B cell (primary cell): ENCODE measurements around the gene PNPT1. TPM values are rescaled to one million over a fixed set of nuclear protein-coding genes. Genes with fewer than 3 reads are reported as not detected.
"Not testable (repeated sequence)": the region's sequence is repeated elsewhere in the genome, so short reads cannot be mapped to it uniquely, and the experiment has no call there.

Experiments used
- ATAC-seq: fragments of 200-7000 bp; cut with Tn5 transposase; one replicate; pipeline ENCODE4 v1.10.0; 2021; ENCODE audit warnings: low read depth, mild to moderate bottlenecking, moderate number of reproducible peaks, moderate library complexity
- CTCF ChIA-PET: fragments of 350-600 bp; sonication (Branson Sonifier 250); formaldehyde crosslinking; loops from one replicate; lab custom pipeline; 2021; ENCODE audit warnings: antibody characterized with exemption, inconsistent platforms; lab: Charles Lee
- POLR2A ChIA-PET: fragments of 350-600 bp; sonication (Branson Sonifier 250); formaldehyde crosslinking; loops from one replicate; lab custom pipeline; 2021; ENCODE audit warnings: antibody characterized with exemption; lab: Charles Lee
- DNase-seq: peaks from one replicate; pipeline ENCODE4 v3.0.0; 2013
- H2AFZ ChIP-seq: 2 replicates; pipeline ENCODE4 v1.6.1; 2012; ENCODE audit warnings: mild to moderate bottlenecking, low read depth, low read length; ENCODE audit not compliant: insufficient read depth, poor library complexity, severe bottlenecking
- H3K27ac ChIP-seq, 2 donors: 1 replicate in 1 of 2; 2 replicates in 1 of 2; pipeline ENCODE4 v1.5.1; 2012 to 2013; ENCODE audit warnings: low read length in 2 of 2, mild to moderate bottlenecking in 2 of 2, moderate library complexity in 1 of 2
- H3K27me3 ChIP-seq, 4 experiments: fragments of 200-600 bp in 1 of 4; sonication (generic) in 1 of 4; replicated peaks in 1 of 4; 1 replicate in 2 of 4; 2 replicates in 2 of 4; pipeline versions ENCODE4 v1.6.1 to v1.7.0; 2013 to 2016; ENCODE audit warnings: low read length in 3 of 4, mild to moderate bottlenecking in 2 of 4, mixed read lengths in 1 of 4, moderate library complexity in 1 of 4; ENCODE audit not compliant: insufficient read depth in 4 of 4, control insufficient read depth in 3 of 4; ENCODE audit errors: control extremely low read depth in 1 of 4
- H3K36me3 ChIP-seq, 2 experiments: replicated peaks in 1 of 2; 1 replicate in 1 of 2; 2 replicates in 1 of 2; pipeline versions ENCODE4 v1.6.1 to v1.7.1; 2013; ENCODE audit warnings: low read length in 1 of 2; ENCODE audit not compliant: insufficient read depth in 2 of 2, control insufficient read depth in 1 of 2; ENCODE audit errors: control extremely low read depth in 1 of 2, extremely low read depth in 1 of 2
- H3K4me1 ChIP-seq, 2 donors: fragments of 200-600 bp in 1 of 2; sonication (generic) in 1 of 2; 1 replicate in 1 of 2; 2 replicates in 1 of 2; pipeline versions ENCODE4 v1.5.1 to v1.6.1; 2013 to 2017; ENCODE audit warnings: low read length in 2 of 2; ENCODE audit not compliant: control insufficient read depth in 2 of 2, insufficient read depth in 2 of 2
- H3K4me2 ChIP-seq: replicated peaks from 2 replicates; pipeline ENCODE3; 2012; ENCODE audit warnings: mild to moderate bottlenecking, low read depth, low read length; ENCODE audit not compliant: poor library complexity, severe bottlenecking
- H3K4me3 ChIP-seq, 5 experiments: fragments of 200-600 bp in 1 of 5; sonication (generic) in 1 of 5; 1 replicate in 3 of 5; 2 replicates in 2 of 5; pipeline versions ENCODE4 v1.5.1 to v1.7.0; 2011 to 2016; ENCODE audit warnings: low read length in 4 of 5, mild to moderate bottlenecking in 4 of 5, low read depth in 2 of 5, control low read depth in 1 of 5, moderate library complexity in 1 of 5; ENCODE audit not compliant: insufficient read depth in 1 of 5; ENCODE audit errors: control extremely low read depth in 1 of 5, extremely low read depth in 1 of 5
- H3K79me2 ChIP-seq: fragments of 200-600 bp; sonication (generic); one replicate; pipeline ENCODE4 v1.6.0; 2016; ENCODE audit warnings: low read length; ENCODE audit not compliant: control insufficient read depth, insufficient read depth
- H3K9ac ChIP-seq: fragments of 200-600 bp; sonication (generic); 2 replicates; pipeline ENCODE4 v1.6.1; 2017; ENCODE audit warnings: mild to moderate bottlenecking, low read length, moderate library complexity
- H3K9me3 ChIP-seq, 3 donors: one replicate each; pipeline versions ENCODE4 v1.6.1 to v1.7.1; 2013; ENCODE audit warnings: low read length in 2 of 3; ENCODE audit not compliant: control insufficient read depth in 2 of 3, insufficient read depth in 1 of 3; ENCODE audit errors: control extremely low read depth in 1 of 3
- H4K20me1 ChIP-seq: 2 replicates; pipeline ENCODE4 v1.6.0; 2012; ENCODE audit warnings: mild to moderate bottlenecking, low read length; ENCODE audit not compliant: insufficient read depth, control insufficient read depth, poor library complexity, severe bottlenecking
- H3K27ac Mint-ChIP-seq: one replicate; pipeline ENCODE4 v1.8.0; 2021; ENCODE audit warnings: mixed read lengths
- H3K27me3 Mint-ChIP-seq: one replicate; pipeline ENCODE4 v1.8.0; 2021; ENCODE audit warnings: mixed read lengths
- H3K4me1 Mint-ChIP-seq: one replicate; pipeline ENCODE4 v1.8.0; 2021; ENCODE audit warnings: mixed read lengths
- H3K4me3 Mint-ChIP-seq: one replicate; pipeline ENCODE4 v1.8.0; 2021; ENCODE audit warnings: mixed read lengths
- H3K9me3 Mint-ChIP-seq: one replicate; pipeline ENCODE4 v1.8.0; 2022; ENCODE audit warnings: mixed read lengths; ENCODE audit not compliant: insufficient read depth
- WGBS: methylation state at CpG from one replicate; pipeline ENCODE4 v1.1.5; 2013; ENCODE audit warnings: missing lambda C conversion rate; ENCODE audit not compliant: insufficient coverage; 5-methylcytosine and 5-hydroxymethylcytosine counted together
- intact Hi-C: fragments of 100-400 bp; cut with micrococcal nuclease; formaldehyde crosslinking; loops from one replicate; pipeline ENCODE4 v1.10.0; 2022
- polyA plus RNA-seq: library from polyadenylated mRNA; depleted of rRNA; stranded (reverse); fragments of >200 nt; gene quantifications from 2 replicates; pipeline ENCODE4 v1.2.3, GENCODE V29; 2012
- total RNA-seq, 2 donors: library from RNA; stranded (reverse); fragments of 120-200 nt in 1 of 2; gene quantifications; 1 replicate in 1 of 2; 2 replicates in 1 of 2; pipeline versions ENCODE4 v1.2.3 to v1.2.4, GENCODE V29; 2013 to 2022
- TF ChIP-seq, protein P1 (sequence below): fragments of 200-600 bp; IDR thresholded peaks from one replicate; pipeline ENCODE4 v1.8.0; 2022; ENCODE audit warnings: antibody characterized with exemption, mild to moderate bottlenecking

The PNPT1 gene
- total and polyA plus RNA-seq, 2 donors (not counting 1 experiment from before 2014, with no cell fraction given) = 7.8 to 23.1 TPM

DNA sequence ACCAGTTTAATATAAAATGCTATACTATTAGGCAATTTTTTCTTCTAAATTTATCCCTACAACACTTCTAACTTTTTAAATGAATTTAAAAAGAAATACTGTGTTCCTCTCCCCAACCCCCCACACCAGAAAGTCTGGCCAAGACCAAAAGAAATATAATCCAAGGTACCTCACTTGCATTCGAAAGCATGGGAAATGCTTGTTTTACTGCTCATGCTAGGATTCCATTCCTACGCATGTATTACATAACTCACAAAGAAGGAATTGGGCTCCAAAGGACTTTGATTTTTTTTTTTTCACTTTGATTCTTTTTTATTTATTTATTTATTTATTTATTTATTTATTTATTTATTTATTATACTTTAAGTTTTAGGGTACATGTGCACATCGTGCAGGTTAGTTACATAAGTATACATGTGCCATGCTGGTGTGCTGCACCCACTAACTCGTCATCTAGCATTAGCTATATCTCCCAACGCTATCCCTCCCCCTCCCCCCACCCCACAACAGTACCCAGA is 42.4 kb upstream of the PNPT1 start:
- DNase-seq, CTCF ChIA-PET, H3K9ac ChIP-seq, H3K27ac ChIP-seq, H3K27ac Mint-ChIP-seq, H3K4me1 ChIP-seq, H3K9me3 Mint-ChIP-seq, H3K27me3 ChIP-seq, H2AFZ ChIP-seq, H3K4me3 ChIP-seq, ATAC-seq, H3K36me3 ChIP-seq, H3K4me2 ChIP-seq, H4K20me1 ChIP-seq, H3K9me3 ChIP-seq, H3K27me3 Mint-ChIP-seq, POLR2A ChIA-PET, H3K79me2 ChIP-seq, H3K4me3 Mint-ChIP-seq, H3K4me1 Mint-ChIP-seq, intact Hi-C loops: not testable (repeated sequence)
- no CpG with 5 or more reads among the region's 5 CpGs for WGBS

DNA sequence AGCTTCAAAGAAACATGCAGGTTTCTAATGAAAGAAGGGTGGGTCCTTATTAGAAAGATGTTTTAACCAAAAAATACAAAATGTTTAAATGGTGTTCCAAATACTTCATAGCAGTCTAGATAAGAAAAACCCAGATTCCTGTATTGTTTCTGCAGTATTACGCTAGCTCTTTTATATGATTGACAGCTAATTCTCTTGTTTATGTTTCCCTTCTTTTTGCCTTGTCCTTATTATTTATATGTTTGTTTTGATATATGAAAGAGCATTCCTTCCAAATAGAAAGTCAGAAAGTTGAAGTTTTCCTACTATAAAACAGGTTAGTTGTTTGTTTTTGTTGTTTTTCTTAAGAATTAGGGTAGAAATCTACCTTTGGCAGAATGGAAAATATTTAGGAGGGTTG is 41.1 kb upstream of the PNPT1 start:
- no peak overlapping the region for H3K27ac Mint-ChIP-seq
- WGBS = no CpG with 5 or more reads among the region's 1 CpG
- intact Hi-C loops = no loop called here

More for the DNA sequence above, 41.1 kb upstream of the PNPT1 start:
- Mint-ChIP-seq H3K9me3 (no peaks in the 10 kb centered on the region), H3K4me1 (no peaks in the 10 kb centered on the region), H3K4me3 (no peak overlapping the region), H3K27me3 (no peaks in the 10 kb centered on the region)
- no peaks in the 10 kb centered on the region for H3K4me1 ChIP-seq
- H3K4me3 ChIP-seq = no peak overlapping the region
- H4K20me1 ChIP-seq = no peaks in the 10 kb centered on the region
- H2AFZ ChIP-seq = no peak overlapping the region
- ChIA-PET CTCF (interaction anchor here (0.6 kb wide), 1 partner anchor 10 kb away, joined by 3 read pairs; no protein-coding TSS in a partner anchor), POLR2A (no interaction called here)
- TF ChIP-seq, protein P1, sequence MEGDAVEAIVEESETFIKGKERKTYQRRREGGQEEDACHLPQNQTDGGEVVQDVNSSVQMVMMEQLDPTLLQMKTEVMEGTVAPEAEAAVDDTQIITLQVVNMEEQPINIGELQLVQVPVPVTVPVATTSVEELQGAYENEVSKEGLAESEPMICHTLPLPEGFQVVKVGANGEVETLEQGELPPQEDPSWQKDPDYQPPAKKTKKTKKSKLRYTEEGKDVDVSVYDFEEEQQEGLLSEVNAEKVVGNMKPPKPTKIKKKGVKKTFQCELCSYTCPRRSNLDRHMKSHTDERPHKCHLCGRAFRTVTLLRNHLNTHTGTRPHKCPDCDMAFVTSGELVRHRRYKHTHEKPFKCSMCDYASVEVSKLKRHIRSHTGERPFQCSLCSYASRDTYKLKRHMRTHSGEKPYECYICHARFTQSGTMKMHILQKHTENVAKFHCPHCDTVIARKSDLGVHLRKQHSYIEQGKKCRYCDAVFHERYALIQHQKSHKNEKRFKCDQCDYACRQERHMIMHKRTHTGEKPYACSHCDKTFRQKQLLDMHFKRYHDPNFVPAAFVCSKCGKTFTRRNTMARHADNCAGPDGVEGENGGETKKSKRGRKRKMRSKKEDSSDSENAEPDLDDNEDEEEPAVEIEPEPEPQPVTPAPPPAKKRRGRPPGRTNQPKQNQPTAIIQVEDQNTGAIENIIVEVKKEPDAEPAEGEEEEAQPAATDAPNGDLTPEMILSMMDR = no peak
- H3K4me2 ChIP-seq = no peak overlapping the region
- no peak overlapping the region for H3K27ac ChIP-seq
- H3K36me3 ChIP-seq = no peaks in the 10 kb centered on the region
- DNase-seq (no peak), ATAC-seq (no peak)
- no peaks in the 10 kb centered on the region for H3K9me3 ChIP-seq
- H3K9ac ChIP-seq = no peak overlapping the region
- H3K27me3 ChIP-seq = no peaks in the 10 kb centered on the region
- H3K79me2 ChIP-seq = no peaks in the 10 kb centered on the region
